Measurements from ENCODE around the gene TGFBR3.

GRCh38 chr1:91769742-91770141, 116.2 kb downstream of the TGFBR3 start:
- TF ChIP-seq CTCF (conservative IDR thresholded peaks at IDR 0.05 in 1 of 2, IDR thresholded peaks at IDR 0.05 in 1 of 2; ENCODE audit: extremely low read depth in 1 of 2, insufficient read depth in 1 of 2, low read depth in 1 of 2, low read length in 2 of 2) (no peak), EZH2 (IDR thresholded peaks at IDR 0.05; ENCODE audit: borderline replicate concordance, low read length) (no peak)

Data from mammary epithelial cell (primary cell).